GM21390 (cell line): ENCODE measurements around the gene UMOD.

ENCODE experiments used
- ATAC-seq: cut with Tn5 transposase; IDR thresholded peaks from one replicate; pipeline ENCODE4 v1.9.1; 2021; ENCODE audit not compliant: unreplicated experiment

UMOD gene

GRCh38 chr16:20352615-20353014, at the start of gene UMOD:
TSS of gene UMOD (minus strand) at chr16:20352715. CDS start at chr16:20350737, 1,978 bp downstream.
- no peak for ATAC-seq

DNA sequence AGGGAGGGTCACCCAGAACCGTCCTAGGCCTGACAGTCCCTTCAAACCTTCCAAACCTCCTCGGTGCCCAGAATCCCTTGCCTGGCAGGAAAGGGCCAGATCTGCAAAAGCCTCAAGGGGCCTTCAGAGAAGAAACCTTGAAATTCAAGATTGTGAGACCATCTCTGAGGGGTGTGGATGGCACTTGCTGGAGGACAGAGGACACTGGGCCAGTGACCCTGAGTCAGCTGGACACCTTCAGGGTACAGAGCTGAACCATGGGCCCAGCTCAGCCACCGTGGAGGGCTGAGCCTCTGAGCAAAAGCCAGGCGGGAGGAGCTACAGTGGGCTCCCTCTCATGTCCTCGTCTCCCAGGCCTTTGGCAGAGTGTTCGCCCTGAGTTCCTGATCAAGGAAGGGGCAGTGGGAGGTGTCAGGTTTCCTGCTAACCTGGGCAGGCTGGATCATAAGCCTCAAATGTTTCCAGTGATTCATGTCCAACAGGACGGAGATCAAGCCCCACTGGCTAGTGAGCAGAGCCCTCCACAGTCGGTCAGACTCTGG, 49.0 kb upstream of the UMOD start:
- ATAC-seq, result no peak

DNA sequence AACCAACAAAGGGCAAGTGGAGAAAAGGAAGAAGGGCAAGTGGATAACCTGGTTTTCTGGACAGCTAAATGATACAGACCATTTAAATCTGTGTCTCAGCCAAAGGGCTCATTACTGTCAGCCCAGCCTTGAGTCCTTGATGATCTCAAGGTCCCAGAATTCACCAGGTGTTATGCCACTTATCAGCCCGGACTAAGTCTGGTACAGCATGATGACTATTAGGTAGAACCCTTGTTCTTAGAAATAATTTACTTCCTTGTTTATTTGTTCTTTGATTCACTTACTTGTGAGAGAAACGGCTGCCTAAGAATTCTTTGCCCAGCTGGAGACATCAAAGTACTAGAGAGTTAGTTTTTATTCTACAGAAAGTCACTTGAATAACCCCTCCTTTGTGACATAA, 48.6 kb upstream of the UMOD start:
- ATAC-seq, result no peak

- no peak for ATAC-seq
Measured at GRCh38 chr16:20399185-20399584, 46.7 kb upstream of the UMOD start.

DNA sequence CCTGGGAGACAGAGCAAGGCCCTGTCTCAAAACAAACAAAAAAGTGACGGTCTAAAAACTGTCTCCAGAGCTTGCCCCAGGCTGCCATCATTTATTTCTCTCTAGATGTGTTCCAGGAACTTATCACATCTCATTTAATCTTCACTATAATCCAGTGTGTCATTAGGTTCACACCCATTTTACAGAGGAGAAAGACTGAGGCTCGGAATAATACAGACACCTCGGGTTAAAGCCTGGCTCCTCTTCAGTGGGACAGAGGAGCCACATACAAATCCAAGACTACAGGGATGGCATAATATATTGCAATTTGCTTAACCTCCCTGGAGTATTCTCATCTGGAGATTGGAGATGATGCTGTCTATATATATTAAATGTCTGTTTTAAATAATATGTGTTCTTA, 46.1 kb upstream of the UMOD start:
- ATAC-seq, result no peak

DNA sequence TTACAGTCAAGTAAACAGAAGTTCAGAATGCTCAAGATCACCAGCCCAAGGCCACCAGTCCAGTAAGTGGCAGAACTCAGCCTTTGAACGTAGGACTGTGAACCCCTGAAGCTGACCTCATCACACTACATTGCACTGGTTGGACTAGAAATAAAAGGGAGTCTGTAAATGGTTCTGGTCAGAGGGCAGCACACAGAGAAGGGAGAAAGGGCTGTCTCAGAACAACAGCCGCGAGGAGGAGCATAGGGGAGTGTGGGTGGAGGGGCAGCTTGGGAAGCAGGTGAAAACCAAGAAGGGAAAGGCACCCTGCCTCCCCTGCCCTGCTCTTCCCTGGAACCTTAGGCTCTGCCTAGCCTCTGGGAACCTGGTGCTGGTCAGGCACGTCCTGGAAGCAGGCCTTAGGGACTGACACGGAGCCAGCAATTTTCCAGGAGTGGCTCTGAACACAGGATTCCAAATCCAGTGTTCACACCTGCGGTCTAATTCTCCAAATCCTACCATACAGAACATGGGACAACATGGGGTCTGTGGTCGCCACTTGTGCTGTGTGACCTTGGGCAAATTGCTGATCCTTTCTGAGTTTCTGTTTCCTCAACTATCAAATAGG, 45.1 kb upstream of the UMOD start:
- ATAC-seq, result no peak

GRCh38 chr16:20396846-20397467, 44.4 kb upstream of the UMOD start:
- ATAC-seq, result no peak

DNA sequence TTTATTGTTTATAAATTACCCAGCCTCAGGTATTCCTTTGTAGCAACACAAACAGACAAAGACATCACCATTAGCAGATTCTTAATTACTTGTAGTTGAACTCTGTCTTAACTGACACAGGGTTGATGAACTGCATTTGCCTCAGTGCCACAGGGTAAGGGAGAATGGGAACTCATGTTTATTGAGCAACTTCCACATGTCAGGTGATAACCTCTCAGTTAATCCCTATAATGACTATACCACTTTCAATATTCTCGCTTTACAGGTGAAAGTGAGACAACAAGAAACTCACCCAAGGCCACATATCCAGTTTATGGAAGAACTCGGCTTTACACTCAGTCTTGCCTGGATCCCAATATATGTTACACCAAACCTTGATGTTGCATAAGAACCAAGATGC, 43.4 kb upstream of the UMOD start:
- no peak for ATAC-seq

- no peak for ATAC-seq
Measured at GRCh38 chr16:20393801-20394577, 41.5 kb upstream of the UMOD start.

DNA sequence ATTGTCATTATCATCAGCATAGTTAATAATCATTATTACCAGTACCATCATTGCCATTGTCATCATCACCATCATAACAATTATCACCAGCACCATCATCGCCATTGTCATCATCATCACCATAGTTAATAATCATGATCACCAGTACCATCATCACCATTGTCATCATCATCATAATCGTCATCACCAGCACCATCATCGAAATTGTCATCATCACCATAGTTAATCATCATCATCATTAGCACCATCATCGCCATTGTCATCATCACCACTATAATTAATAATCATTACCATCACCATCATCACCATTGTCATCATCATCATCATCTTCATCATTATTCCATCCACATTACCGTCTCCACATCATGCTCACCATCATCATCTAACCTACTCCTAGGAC, 38.5 kb upstream of the UMOD start:
- ATAC-seq, result no peak

DNA sequence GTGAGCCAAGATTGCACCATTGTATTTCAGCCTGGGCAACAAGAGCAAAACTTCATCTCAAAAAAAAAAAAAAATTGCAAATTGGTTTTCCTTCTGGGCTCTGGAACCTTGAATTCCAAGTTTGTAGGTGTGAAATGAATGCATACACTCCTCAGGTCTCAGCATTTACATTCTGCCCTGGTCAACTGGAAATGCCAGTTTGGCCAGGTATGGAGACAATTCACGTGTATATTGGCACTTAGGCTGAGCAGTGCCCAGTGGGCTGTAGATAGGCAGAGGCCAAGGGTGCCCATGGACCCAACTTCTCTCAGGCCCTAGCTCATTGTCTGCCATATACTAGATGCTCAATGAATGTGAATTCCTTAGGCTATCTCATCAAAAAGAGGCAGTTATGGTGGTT, 36.3 kb upstream of the UMOD start:
- no peak for ATAC-seq

- no peak for ATAC-seq
Measured at GRCh38 chr16:20387978-20388377, 35.5 kb upstream of the UMOD start.

- no peak for ATAC-seq
Measured at GRCh38 chr16:20385844-20386832, 33.6 kb upstream of the UMOD start.

DNA sequence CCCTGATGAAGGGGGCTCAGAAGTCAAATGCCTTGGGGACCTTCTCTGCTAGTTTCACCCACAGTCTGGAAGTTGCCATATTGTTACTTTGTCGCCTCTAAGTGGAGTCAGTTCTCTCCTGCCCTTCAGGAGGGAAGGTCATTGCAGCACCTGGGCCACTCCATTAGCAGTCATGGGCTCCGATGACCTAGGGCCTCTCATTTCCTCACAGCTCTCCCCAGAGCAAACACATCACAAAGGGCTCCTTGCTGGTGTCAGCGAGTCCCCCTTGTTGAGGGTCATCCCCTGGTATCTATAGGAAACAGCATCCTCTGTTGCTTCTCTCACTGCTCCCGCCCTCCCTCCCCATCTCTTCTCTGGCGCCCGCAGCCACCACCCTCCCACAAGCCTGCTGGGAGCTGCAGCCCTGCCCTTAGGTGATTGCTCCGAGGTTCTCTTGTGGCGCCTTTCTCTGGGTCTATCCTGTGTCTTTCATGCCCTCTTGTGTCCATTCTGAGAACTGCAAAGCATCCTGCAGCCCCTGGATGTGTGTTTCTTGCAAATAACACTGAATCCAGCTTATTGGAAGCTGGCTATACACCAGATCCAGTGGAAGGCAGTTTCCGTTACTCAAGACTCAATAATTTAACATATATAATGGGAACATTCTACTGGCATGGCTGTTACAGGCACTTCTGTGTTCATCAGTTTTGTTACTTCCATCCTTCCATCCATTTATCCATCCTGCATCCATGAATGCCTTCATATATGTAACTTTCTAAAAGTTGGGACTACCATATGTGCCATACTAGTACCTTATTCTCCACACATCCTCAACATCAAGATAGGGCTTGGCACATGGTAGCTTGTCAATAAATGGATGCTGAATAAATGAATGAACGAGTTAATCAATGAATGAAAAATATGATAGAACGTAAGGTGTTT, 30.9 kb upstream of the UMOD start:
- ATAC-seq, result no peak

GRCh38 chr16:20382202-20382948, 29.9 kb upstream of the UMOD start:
- ATAC-seq, result no peak

DNA sequence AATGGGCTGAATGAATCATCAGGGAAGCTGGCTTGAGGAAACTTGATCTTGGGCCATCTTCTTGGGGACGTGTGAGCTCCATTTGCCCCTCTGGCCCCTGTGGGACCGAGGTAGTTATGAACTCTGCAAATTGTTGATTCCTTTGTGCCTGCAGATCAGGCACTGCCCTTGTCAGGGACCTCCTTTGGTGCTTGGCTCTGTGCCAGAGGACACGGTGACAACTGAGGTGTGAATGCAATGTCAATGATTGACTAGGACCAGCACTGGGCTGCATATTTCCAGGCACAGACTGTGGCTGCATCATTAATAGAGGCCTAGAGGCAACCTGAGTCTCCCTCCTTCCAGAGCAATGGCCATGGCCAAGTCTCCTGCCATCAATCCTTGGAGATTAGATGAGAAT, 28.3 kb upstream of the UMOD start:
- no peak for ATAC-seq

DNA sequence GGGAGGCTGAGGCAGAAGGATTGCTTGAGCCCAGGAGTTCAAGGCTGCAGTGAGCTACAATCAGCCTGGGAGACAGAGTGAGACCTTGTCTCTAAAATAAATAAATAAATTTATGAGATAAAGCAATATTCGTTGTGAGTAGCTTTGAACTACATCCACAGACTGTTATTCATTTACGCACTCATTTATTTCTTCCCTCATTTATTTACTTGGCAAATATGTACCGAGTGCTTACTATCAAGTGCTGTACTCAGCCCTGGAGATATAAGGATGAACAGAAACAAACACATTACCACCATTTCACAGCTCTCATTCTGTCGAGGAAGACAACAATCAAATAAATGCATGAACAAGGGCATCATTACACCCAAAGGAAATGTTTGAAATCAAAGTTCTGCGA, 24.7 kb upstream of the UMOD start:
- no peak for ATAC-seq

- ATAC-seq, result no peak
Measured at GRCh38 chr16:20372701-20373100, 20.2 kb upstream of the UMOD start.

- no peak for ATAC-seq
Measured at GRCh38 chr16:20369452-20370054, 17.0 kb upstream of the UMOD start.
